Measurements from ENCODE around the gene CLEC4F. TPM values are rescaled to one million over a fixed set of nuclear protein-coding genes. Genes with fewer than 3 reads are reported as not detected.

The CLEC4F gene
- polyA plus RNA-seq, 1 of the 3 experiments (the other 2 are of a cell fraction), result 0.12 TPM

DNA sequence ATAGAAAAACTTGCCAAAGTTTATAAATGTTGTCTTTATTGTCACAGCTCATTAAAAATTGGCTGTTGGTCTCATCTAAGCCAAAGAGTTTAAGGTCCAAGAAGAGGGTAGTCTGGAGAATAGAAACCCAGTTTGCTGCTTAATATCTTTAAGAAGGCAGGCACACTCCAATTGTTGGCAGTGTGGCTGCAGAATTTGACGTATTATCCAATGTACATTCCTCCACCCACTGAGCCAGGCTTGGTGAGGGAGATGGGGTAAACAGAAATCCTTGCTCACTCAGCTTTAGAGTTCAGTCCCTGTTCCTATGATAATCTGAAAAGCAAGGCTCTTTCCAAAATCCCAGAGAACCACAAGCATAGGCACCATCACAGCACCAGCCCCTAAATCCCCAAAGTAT, 41.7 kb downstream of the CLEC4F start:
- Histone ChIP-seq H2AFZ (ENCODE audit: low read depth) (no peak overlapping the region), H3K9me2 (no peaks in the 10 kb centered on the region), H3K79me2 (ENCODE audit: insufficient read depth) (no peaks in the 10 kb centered on the region), H3K36me3 (replicated peaks in 1 of 2; ENCODE audit: control insufficient read depth in 1 of 2, insufficient read depth in 2 of 2, low read length in 1 of 2) (no peaks in the 10 kb centered on the region), H3K9me3 (no peaks in the 10 kb centered on the region), H3K4me3 (ENCODE audit: low read depth in 2 of 2, low read length in 1 of 2) (no peak overlapping the region), H3F3A (replicated peaks; ENCODE audit: insufficient read depth) (no peaks in the 10 kb centered on the region), H3K27ac (ENCODE audit: low read depth in 2 of 2, low read length in 1 of 2) (no peak overlapping the region), H4K20me1 (ENCODE audit: insufficient read depth) (no peaks in the 10 kb centered on the region), H3K4me1 (ENCODE audit: control insufficient read depth in 1 of 2, insufficient read depth in 2 of 2, low read depth in 1 of 2, low read length in 1 of 2) (no peaks in the 10 kb centered on the region), H3K27me3 (ENCODE audit: insufficient read depth) (peaks cover 4% of the 10 kb centered on the region), H3K9ac (no peak overlapping the region), H3K4me2 (no peak overlapping the region)
- TF ChIP-seq, protein P1, sequence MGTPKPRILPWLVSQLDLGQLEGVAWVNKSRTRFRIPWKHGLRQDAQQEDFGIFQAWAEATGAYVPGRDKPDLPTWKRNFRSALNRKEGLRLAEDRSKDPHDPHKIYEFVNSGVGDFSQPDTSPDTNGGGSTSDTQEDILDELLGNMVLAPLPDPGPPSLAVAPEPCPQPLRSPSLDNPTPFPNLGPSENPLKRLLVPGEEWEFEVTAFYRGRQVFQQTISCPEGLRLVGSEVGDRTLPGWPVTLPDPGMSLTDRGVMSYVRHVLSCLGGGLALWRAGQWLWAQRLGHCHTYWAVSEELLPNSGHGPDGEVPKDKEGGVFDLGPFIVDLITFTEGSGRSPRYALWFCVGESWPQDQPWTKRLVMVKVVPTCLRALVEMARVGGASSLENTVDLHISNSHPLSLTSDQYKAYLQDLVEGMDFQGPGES (IDR thresholded peaks at IDR 0.05; ENCODE audit: low read depth, low read length), result no peak
- TF ChIP-seq MXI1 (IDR thresholded peaks at IDR 0.05; ENCODE audit: low read depth, low read length), result no peak
- ChIA-PET POLR2A (no interaction called here), CTCF (interaction anchor here (0.8 to 4.0 kb wide), 3 partner anchors 10 to 19 kb away, joined by 3 to 31 read pairs (median 21); partner anchors contain the start of genes ADD2 and FIGLA)
- 69% methylated on average over 1 of the region's 1 CpG for WGBS (ENCODE audit: low lambda C conversion rate)
- no peak for DNase-seq

DNA sequence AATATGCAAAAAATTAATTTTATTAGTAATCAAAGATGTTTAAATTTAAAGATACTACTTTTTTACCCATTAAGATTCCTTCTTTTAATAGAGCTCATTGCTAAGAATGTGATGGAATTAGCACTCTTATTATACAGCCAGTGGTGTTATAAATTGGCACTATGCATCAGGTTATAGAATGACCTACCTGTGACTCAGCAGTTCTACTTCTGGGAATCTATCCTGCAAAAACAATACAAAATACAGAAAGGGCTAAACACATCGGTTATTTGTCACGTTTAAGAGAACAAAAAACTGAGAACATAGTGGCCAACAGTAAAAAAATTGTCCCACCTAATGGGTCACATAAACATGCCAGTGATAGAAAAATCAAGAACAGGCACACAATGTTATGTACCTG, 42.9 kb downstream of the CLEC4F start:
- Histone ChIP-seq H3K4me3 (ENCODE audit: low read depth in 2 of 2, low read length in 1 of 2) (no peak overlapping the region), H3K4me2 (no peak overlapping the region), H3K27me3 (ENCODE audit: insufficient read depth) (peaks cover 4% of the 10 kb centered on the region), H3K79me2 (ENCODE audit: insufficient read depth) (no peaks in the 10 kb centered on the region), H3K4me1 (ENCODE audit: control insufficient read depth in 1 of 2, insufficient read depth in 2 of 2, low read depth in 1 of 2, low read length in 1 of 2) (no peaks in the 10 kb centered on the region), H3K9ac (no peak overlapping the region), H3K27ac (ENCODE audit: low read depth in 2 of 2, low read length in 1 of 2) (no peak overlapping the region), H3K9me3 (no peaks in the 10 kb centered on the region), H3F3A (replicated peaks; ENCODE audit: insufficient read depth) (no peaks in the 10 kb centered on the region), H3K36me3 (replicated peaks in 1 of 2; ENCODE audit: control insufficient read depth in 1 of 2, insufficient read depth in 2 of 2, low read length in 1 of 2) (no peaks in the 10 kb centered on the region), H2AFZ (ENCODE audit: low read depth) (no peak overlapping the region), H4K20me1 (ENCODE audit: insufficient read depth) (no peaks in the 10 kb centered on the region), H3K9me2 (no peaks in the 10 kb centered on the region)
- 43% methylated on average over 2 of the region's 2 CpGs for WGBS (ENCODE audit: low lambda C conversion rate)
- TF ChIP-seq RAD21 (IDR thresholded peaks at IDR 0.05; ENCODE audit: low read length) (no peak), FOXJ3 (CRISPR knock-in tag; IDR thresholded peaks at IDR 0.05) (no peak), EZH2phosphoT487 (IDR thresholded peaks at IDR 0.05; ENCODE audit: borderline replicate concordance, low read depth) (no peak), GATA2 (CRISPR knock-in tag; IDR thresholded peaks at IDR 0.05) (no peak)
- TF ChIP-seq, protein P2, sequence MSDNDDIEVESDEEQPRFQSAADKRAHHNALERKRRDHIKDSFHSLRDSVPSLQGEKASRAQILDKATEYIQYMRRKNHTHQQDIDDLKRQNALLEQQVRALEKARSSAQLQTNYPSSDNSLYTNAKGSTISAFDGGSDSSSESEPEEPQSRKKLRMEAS (IDR thresholded peaks at IDR 0.05; ENCODE audit: low read depth), result no peak
- POLR2A ChIA-PET, result no interaction called here
- CTCF ChIA-PET, result interaction anchor here (3.0 to 4.0 kb wide), 2 partner anchors 8 to 9 kb away, joined by 13 to 21 read pairs; partner anchors contain the start of gene ADD2
- DNase-seq, result no peak

DNA sequence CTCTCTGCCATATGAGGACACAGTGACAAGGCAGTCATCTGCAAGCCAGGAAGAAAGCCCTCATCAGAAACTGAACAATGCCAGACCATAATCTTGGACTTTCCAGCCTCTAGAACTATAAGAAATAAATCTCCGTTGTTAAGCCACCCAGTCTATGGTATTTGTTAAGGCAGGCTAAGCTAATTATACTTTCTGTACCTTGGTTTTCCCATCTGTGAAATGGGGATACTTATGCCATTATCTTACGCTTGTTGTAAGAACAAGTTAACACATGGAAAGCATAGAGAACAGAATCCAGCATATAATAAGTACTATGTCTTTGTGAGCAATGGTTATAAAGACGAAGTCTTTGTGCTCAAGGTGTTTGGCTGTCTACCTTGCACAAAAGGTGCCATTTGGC, 44.1 kb downstream of the CLEC4F start:
- ChIA-PET CTCF (interaction anchor here (1.1 to 4.0 kb wide), 5 partner anchors 8 to 474 kb away, joined by 3 to 21 read pairs (median 8); partner anchors contain the start of genes ADD2, FAM136A and FIGLA), POLR2A (no interaction called here)
- no peak overlapping the region for H3K27ac ChIP-seq (ENCODE audit: low read depth in 2 of 2, low read length in 1 of 2)
- H3K4me2 ChIP-seq, result no peak overlapping the region
- 60% methylated on average over 3 of the region's 3 CpGs for WGBS (ENCODE audit: low lambda C conversion rate)
- no peak overlapping the region for H2AFZ ChIP-seq (ENCODE audit: low read depth)
- H3F3A ChIP-seq (replicated peaks; ENCODE audit: insufficient read depth), result no peaks in the 10 kb centered on the region
- no peaks in the 10 kb centered on the region for H3K79me2 ChIP-seq (ENCODE audit: insufficient read depth)
- DNase-seq, result no peak
- peaks cover 4% of the 10 kb centered on the region for H3K27me3 ChIP-seq (ENCODE audit: insufficient read depth)
- H3K9me2 ChIP-seq, result no peaks in the 10 kb centered on the region
- no peak overlapping the region for H3K4me3 ChIP-seq (ENCODE audit: low read depth in 2 of 2, low read length in 1 of 2)
- H3K9me3 ChIP-seq, result no peaks in the 10 kb centered on the region
- H3K9ac ChIP-seq, result no peak overlapping the region
- H4K20me1 ChIP-seq (ENCODE audit: insufficient read depth), result no peaks in the 10 kb centered on the region
- H3K4me1 ChIP-seq (ENCODE audit: control insufficient read depth in 1 of 2, insufficient read depth in 2 of 2, low read depth in 1 of 2, low read length in 1 of 2), result no peaks in the 10 kb centered on the region
- H3K36me3 ChIP-seq (replicated peaks in 1 of 2; ENCODE audit: control insufficient read depth in 1 of 2, insufficient read depth in 2 of 2, low read length in 1 of 2), result no peaks in the 10 kb centered on the region
- no peak for TF ChIP-seq FOSL2 (IDR thresholded peaks at IDR 0.05; ENCODE audit: borderline replicate concordance, low read depth)
- TF ChIP-seq, protein P1 (IDR thresholded peaks at IDR 0.05; ENCODE audit: low read depth, low read length), result no peak
- TF ChIP-seq, protein P3, sequence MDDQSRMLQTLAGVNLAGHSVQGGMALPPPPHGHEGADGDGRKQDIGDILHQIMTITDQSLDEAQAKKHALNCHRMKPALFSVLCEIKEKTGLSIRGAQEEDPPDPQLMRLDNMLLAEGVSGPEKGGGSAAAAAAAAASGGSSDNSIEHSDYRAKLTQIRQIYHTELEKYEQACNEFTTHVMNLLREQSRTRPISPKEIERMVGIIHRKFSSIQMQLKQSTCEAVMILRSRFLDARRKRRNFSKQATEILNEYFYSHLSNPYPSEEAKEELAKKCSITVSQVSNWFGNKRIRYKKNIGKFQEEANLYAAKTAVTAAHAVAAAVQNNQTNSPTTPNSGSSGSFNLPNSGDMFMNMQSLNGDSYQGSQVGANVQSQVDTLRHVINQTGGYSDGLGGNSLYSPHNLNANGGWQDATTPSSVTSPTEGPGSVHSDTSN (IDR thresholded peaks at IDR 0.05), result no peak
- TF ChIP-seq NFIC (IDR thresholded peaks at IDR 0.05; ENCODE audit: borderline replicate concordance), result no peak
- TF ChIP-seq, protein P4, sequence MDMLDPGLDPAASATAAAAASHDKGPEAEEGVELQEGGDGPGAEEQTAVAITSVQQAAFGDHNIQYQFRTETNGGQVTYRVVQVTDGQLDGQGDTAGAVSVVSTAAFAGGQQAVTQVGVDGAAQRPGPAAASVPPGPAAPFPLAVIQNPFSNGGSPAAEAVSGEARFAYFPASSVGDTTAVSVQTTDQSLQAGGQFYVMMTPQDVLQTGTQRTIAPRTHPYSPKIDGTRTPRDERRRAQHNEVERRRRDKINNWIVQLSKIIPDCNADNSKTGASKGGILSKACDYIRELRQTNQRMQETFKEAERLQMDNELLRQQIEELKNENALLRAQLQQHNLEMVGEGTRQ (IDR thresholded peaks at IDR 0.05; ENCODE audit: borderline replicate concordance, low read depth, low read length), result no peak
- TF ChIP-seq, protein P5, sequence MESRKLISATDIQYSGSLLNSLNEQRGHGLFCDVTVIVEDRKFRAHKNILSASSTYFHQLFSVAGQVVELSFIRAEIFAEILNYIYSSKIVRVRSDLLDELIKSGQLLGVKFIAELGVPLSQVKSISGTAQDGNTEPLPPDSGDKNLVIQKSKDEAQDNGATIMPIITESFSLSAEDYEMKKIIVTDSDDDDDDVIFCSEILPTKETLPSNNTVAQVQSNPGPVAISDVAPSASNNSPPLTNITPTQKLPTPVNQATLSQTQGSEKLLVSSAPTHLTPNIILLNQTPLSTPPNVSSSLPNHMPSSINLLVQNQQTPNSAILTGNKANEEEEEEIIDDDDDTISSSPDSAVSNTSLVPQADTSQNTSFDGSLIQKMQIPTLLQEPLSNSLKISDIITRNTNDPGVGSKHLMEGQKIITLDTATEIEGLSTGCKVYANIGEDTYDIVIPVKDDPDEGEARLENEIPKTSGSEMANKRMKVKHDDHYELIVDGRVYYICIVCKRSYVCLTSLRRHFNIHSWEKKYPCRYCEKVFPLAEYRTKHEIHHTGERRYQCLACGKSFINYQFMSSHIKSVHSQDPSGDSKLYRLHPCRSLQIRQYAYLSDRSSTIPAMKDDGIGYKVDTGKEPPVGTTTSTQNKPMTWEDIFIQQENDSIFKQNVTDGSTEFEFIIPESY (IDR thresholded peaks at IDR 0.05; ENCODE audit: borderline replicate concordance, low read depth), result no peak
- TF ChIP-seq JUND (IDR thresholded peaks at IDR 0.05), result no peak
- no peak for TF ChIP-seq MEF2A (IDR thresholded peaks at IDR 0.05; ENCODE audit: borderline replicate concordance, low read depth)
- TF ChIP-seq GATA2 (CRISPR knock-in tag; IDR thresholded peaks at IDR 0.05), result no peak
- TF ChIP-seq TEAD4 (IDR thresholded peaks at IDR 0.05; ENCODE audit: borderline replicate concordance, insufficient read depth), result no peak
